Keratinocyte (primary cell): ENCODE results near the gene FBXL13.

Source experiments
- CTCF ChIP-seq, 3 experiments: IDR thresholded peaks in 1 of 3; conservative IDR thresholded peaks in 1 of 3; optimal IDR thresholded peaks in 1 of 3; 2 replicates in 2 of 3; 3 replicates in 1 of 3; pipeline versions ENCODE3 to v1.5.1; 2011; ENCODE audit warnings: low read length in 3 of 3, mild to moderate bottlenecking in 3 of 3, moderate library complexity in 2 of 3, control low read depth in 1 of 3, inconsistent platforms in 1 of 3; ENCODE audit not compliant: insufficient read depth in 2 of 3; ENCODE audit errors: extremely low read depth in 1 of 3
- EZH2 ChIP-seq: IDR thresholded peaks from one replicate; pipeline ENCODE4 v1.6.1; 2012; ENCODE audit warnings: inconsistent platforms, mild to moderate bottlenecking, low read length, moderate library complexity

GRCh38 chr7:103048833-103049232 is 25.8 kb downstream of the FBXL13 start:
- no peak for TF ChIP-seq CTCF (optimal IDR thresholded peaks at IDR 0.05 in 1 of 3, IDR thresholded peaks at IDR 0.05 in 1 of 3, conservative IDR thresholded peaks at IDR 0.05 in 1 of 3; ENCODE audit: extremely low read depth in 1 of 3, insufficient read depth in 2 of 3, low read length in 3 of 3)
- no peak for TF ChIP-seq EZH2
